HAP-1 (cell line): ENCODE results near the gene LILRB2.
A peak's percentile ranks its signal among the peaks of the same experiment; 100 is the strongest.
"Not testable (repeated sequence)": the region's sequence is repeated elsewhere in the genome, so short reads cannot be mapped to it uniquely, and the experiment has no call there.

Experiments used
- DNase-seq, 2 experiments: peaks; one replicate each; pipeline ENCODE4 v3.0.0-alpha.2; 2016 to 2020; ENCODE audit warnings: low spot score in 2 of 2
- H3K27me3 ChIP-seq: fragments of 250-450 bp; sonication (Bioruptor Pico); 2 replicates; pipeline ENCODE4 v1.5.1; 2020; ENCODE audit warnings: low read depth, mild to moderate bottlenecking, moderate library complexity
- H3K36me3 ChIP-seq: fragments of 250-450 bp; sonication (Bioruptor Pico); replicated peaks from 2 replicates; pipeline ENCODE4 v1.5.1; 2020; ENCODE audit warnings: mild to moderate bottlenecking
- H3K4me1 ChIP-seq: fragments of 250-450 bp; sonication (Bioruptor Pico); 2 replicates; pipeline ENCODE4 v1.5.1; 2020; ENCODE audit warnings: mild to moderate bottlenecking
- H3K4me3 ChIP-seq: fragments of 250-450 bp; sonication (Bioruptor Pico); 2 replicates; pipeline ENCODE4 v1.5.1; 2020; ENCODE audit warnings: mild to moderate bottlenecking, moderate library complexity
- H3K9me3 ChIP-seq: fragments of 250-450 bp; sonication (Bioruptor Pico); 2 replicates; pipeline ENCODE4 v1.5.1; 2020; ENCODE audit warnings: mild to moderate bottlenecking, moderate library complexity
- in situ Hi-C: fragments of 300-500 bp; cut with MboI; formaldehyde crosslinking; loops from 3 replicates; pipeline ENCODE4 v1.14.3; 2020; ENCODE audit warnings: low sequenced_read_pairs, inconsistent platforms, mixed read lengths

Gene LILRB2

GRCh38 chr19:54231077-54231931, 49.6 kb downstream of the LILRB2 start:
- no peaks in the 10 kb centered on the region for H3K27me3 ChIP-seq
- no peaks in the 10 kb centered on the region for H3K36me3 ChIP-seq
- no peaks in the 10 kb centered on the region for H3K4me1 ChIP-seq
- peak; percentile 45 to 90 for DNase-seq
- H3K4me3 ChIP-seq = no peak overlapping the region
- no peaks in the 10 kb centered on the region; the same call in 1 of the 2 replicates for H3K9me3 ChIP-seq
- in situ Hi-C loops = no loop called here

- DNase-seq = no peak
- in situ Hi-C loops = no loop called here
- no peaks in the 10 kb centered on the region for H3K4me1 ChIP-seq
- no peaks in the 10 kb centered on the region; the same call in 1 of the 2 replicates for H3K9me3 ChIP-seq
- no peak overlapping the region for H3K4me3 ChIP-seq
- no peaks in the 10 kb centered on the region for H3K36me3 ChIP-seq
- H3K27me3 ChIP-seq = peaks cover 2% of the 10 kb centered on the region; the same call in 1 of the 2 replicates
Measured at GRCh38 chr19:54230031-54230430, 50.9 kb downstream of the LILRB2 start.

- H3K4me3 ChIP-seq = no peak overlapping the region
- in situ Hi-C loops = no loop called here
- no peaks in the 10 kb centered on the region for H3K36me3 ChIP-seq
- H3K27me3 ChIP-seq = peaks cover 2% of the 10 kb centered on the region; the same call in 1 of the 2 replicates
- no peak for DNase-seq
- no peaks in the 10 kb centered on the region for H3K9me3 ChIP-seq
- no peaks in the 10 kb centered on the region for H3K4me1 ChIP-seq
Measured at GRCh38 chr19:54229146-54229545, 51.8 kb downstream of the LILRB2 start.

- H3K36me3 ChIP-seq, H3K4me3 ChIP-seq, H3K4me1 ChIP-seq, DNase-seq, in situ Hi-C loops, H3K9me3 ChIP-seq, H3K27me3 ChIP-seq: not testable (repeated sequence)
Measured at GRCh38 chr19:54224619-54225018, 56.3 kb downstream of the LILRB2 start.

GRCh38 chr19:54223937-54224281, 57.0 kb downstream of the LILRB2 start:
- in situ Hi-C loops, H3K9me3 ChIP-seq, H3K4me1 ChIP-seq, H3K27me3 ChIP-seq, H3K4me3 ChIP-seq, H3K36me3 ChIP-seq, DNase-seq: not testable (repeated sequence)
